PC-3 (cell line): ENCODE measurements around the gene VAMP7. TPM values are rescaled to one million over a fixed set of nuclear protein-coding genes. Genes with fewer than 3 reads are reported as not detected.

ENCODE experiments used
- ATAC-seq: fragments of 200-7000 bp; cut with Tn5 transposase; 2 replicates; pipeline ENCODE4 v1.9.1; 2020; ENCODE audit warnings: mild to moderate bottlenecking, moderate library complexity
- BruUV-seq: library from RNA; stranded (reverse); fragments of 400-500 nt; replicated peaks from 2 replicates; lab custom pipeline; 2021; lab: Mats Ljungman, UMichigan
- CTCF ChIA-PET: fragments of 300-600 bp; sonication (Branson Sonifier 250); formaldehyde crosslinking; loops from one replicate; lab custom pipeline; 2022; ENCODE audit warnings: antibody characterized with exemption; lab: Charles Lee
- POLR2A ChIA-PET: fragments of 300-600 bp; sonication (Branson Sonifier 250); formaldehyde crosslinking; loops from one replicate; lab custom pipeline; 2022; ENCODE audit warnings: antibody characterized with exemption; ENCODE audit not compliant: unreplicated experiment; lab: Charles Lee
- DNase-seq: peaks from one replicate; pipeline ENCODE4 v3.0.0-alpha.2; 2015
- H2AFZ ChIP-seq: fragments of 300-600 bp; sonication (generic); 2 replicates; pipeline ENCODE4 v1.6.0; 2016; ENCODE audit warnings: antibody characterized with exemption, low read length
- H3F3A ChIP-seq: fragments of 300-600 bp; sonication (generic); one replicate; pipeline ENCODE4 v1.6.0; 2017; ENCODE audit warnings: antibody characterized with exemption, low read length, control low read depth, mild to moderate bottlenecking; ENCODE audit not compliant: unreplicated experiment
- H3K27ac ChIP-seq: fragments of 300-600 bp; sonication (generic); 2 replicates; pipeline ENCODE4 v1.5.1; 2016; ENCODE audit warnings: mild to moderate bottlenecking, low read length
- H3K27me3 ChIP-seq: fragments of 300-600 bp; sonication (generic); 2 replicates; pipeline ENCODE4 v1.6.1; 2016; ENCODE audit warnings: low read length, mixed read lengths
- H3K36me3 ChIP-seq: fragments of 300-600 bp; sonication (generic); 2 replicates; pipeline ENCODE4 v1.6.1; 2016; ENCODE audit warnings: low read depth, mixed run types, low read length, mixed read lengths
- H3K4me1 ChIP-seq: fragments of 300-600 bp; sonication (generic); 2 replicates; pipeline ENCODE4 v1.5.1; 2016; ENCODE audit warnings: low read length; ENCODE audit not compliant: insufficient read depth
- H3K4me2 ChIP-seq: fragments of 300-600 bp; sonication (generic); 2 replicates; pipeline ENCODE4 v1.6.0; 2016; ENCODE audit warnings: low read length
- H3K4me3 ChIP-seq: fragments of 300-600 bp; sonication (generic); 2 replicates; pipeline ENCODE4 v1.5.1; 2016; ENCODE audit warnings: mild to moderate bottlenecking, low read length, mixed read lengths
- H3K79me2 ChIP-seq: fragments of 300-600 bp; sonication (generic); 2 replicates; pipeline ENCODE4 v1.6.1; 2017; ENCODE audit warnings: low read length, mixed read lengths
- H3K9ac ChIP-seq: fragments of 300-600 bp; sonication (generic); 2 replicates; pipeline ENCODE4 v1.6.0; 2016; ENCODE audit warnings: mild to moderate bottlenecking, low read length
- H3K9me2 ChIP-seq: fragments of 300-600 bp; sonication (generic); replicated peaks from 2 replicates; pipeline ENCODE4 v1.6.1; 2016; ENCODE audit warnings: mixed run types, low read length, mixed read lengths
- H3K9me3 ChIP-seq: fragments of 300-600 bp; sonication (generic); 2 replicates; pipeline ENCODE4 v1.6.1; 2016; ENCODE audit warnings: low read length, mixed read lengths
- H4K20me1 ChIP-seq: fragments of 300-600 bp; sonication (generic); 2 replicates; pipeline ENCODE4 v1.6.1; 2016; ENCODE audit warnings: low read length, mixed read lengths
- CTCF ChIP-seq: fragments of 300-600 bp; sonication (generic); conservative IDR thresholded peaks from 2 replicates; pipeline ENCODE4 v1.5.1; 2017; ENCODE audit warnings: antibody characterized with exemption, low read depth, mild to moderate bottlenecking, low read length
- EZH2 ChIP-seq: fragments of 300-600 bp; sonication (generic); IDR thresholded peaks from one replicate; pipeline ENCODE4 v1.6.1; 2017; ENCODE audit warnings: antibody characterized with exemption, mild to moderate bottlenecking, low read length; ENCODE audit not compliant: unreplicated experiment
- EZH2phosphoT487 ChIP-seq: fragments of 300-600 bp; sonication (generic); IDR thresholded peaks from 2 replicates; pipeline ENCODE4 v1.6.1; 2018; ENCODE audit warnings: mild to moderate bottlenecking, antibody characterized with exemption, low read length, borderline replicate concordance
- intact Hi-C: fragments of 100-400 bp; cut with micrococcal nuclease; formaldehyde crosslinking; loops from 2 replicates; pipeline ENCODE4 v1.9.0; 2023
- total RNA-seq: library from RNA; depleted of rRNA; stranded (reverse); fragments of >200 nt; gene quantifications from 2 replicates; pipeline ENCODE4 v1.2.3, GENCODE V29; 2014; rRNA removed

The VAMP7 gene
- total RNA-seq, 1 experiment from 2014 or later: 37.5 TPM

GRCh38 chrX:155988859-155989258 lies 107.7 kb downstream of the VAMP7 start:
- ChIA-PET CTCF (no interaction called here), POLR2A (no interaction called here)
- no peak for DNase-seq
- TF ChIP-seq EZH2phosphoT487: no peak
- TF ChIP-seq EZH2: no peak
- no peak for TF ChIP-seq CTCF
- H3K27me3 ChIP-seq: no peaks in the 10 kb centered on the region
- H3K27ac ChIP-seq: no peak overlapping the region
- H3K9me2 ChIP-seq: no peaks in the 10 kb centered on the region
- H3K4me1 ChIP-seq: no peaks in the 10 kb centered on the region
- H4K20me1 ChIP-seq: no peaks in the 10 kb centered on the region
- no TSS peak for BruUV-seq
- H3K36me3 ChIP-seq: no peaks in the 10 kb centered on the region
- H2AFZ ChIP-seq: no peak overlapping the region
- intact Hi-C loops: no loop called here
- H3K4me2 ChIP-seq: no peak overlapping the region
- H3K9ac ChIP-seq: no peak overlapping the region
- H3F3A ChIP-seq: no peaks in the 10 kb centered on the region
- H3K4me3 ChIP-seq: no peak overlapping the region
- no peaks in the 10 kb centered on the region for H3K79me2 ChIP-seq
- no peak for ATAC-seq
- no peaks in the 10 kb centered on the region for H3K9me3 ChIP-seq

Other genes with a start within 250 kb of the VAMP7 start
- not detected in 2 replicates for gene IL9R, start 116.4 kb downstream of the VAMP7 start, total RNA-seq